Tibial nerve (tissue), 4 donors: ENCODE data around the gene PDGFRA.

Experiments
- EP300 ChIP-seq, 2 donors: sonication (generic); formaldehyde crosslinking; IDR thresholded peaks; one replicate each; pipeline ENCODE4 v1.6.1; 2017; ENCODE audit warnings: antibody characterized with exemption in 2 of 2, mild to moderate bottlenecking in 1 of 2
- TF ChIP-seq, protein P1 (sequence below), 5 experiments: fragments of 200-600 bp in 3 of 5; fragments of 450-650 bp in 2 of 5; sonication (generic) in 3 of 5; IDR thresholded peaks; one replicate each; pipeline ENCODE4 v1.5.1; 2016 to 2019; ENCODE audit warnings: antibody characterized with exemption in 5 of 5, mild to moderate bottlenecking in 3 of 5, moderate library complexity in 2 of 5

GRCh38 chr4:54227256-54228055 is 1.6 kb upstream of the PDGFRA start:
- no peak for TF ChIP-seq EP300 (IDR thresholded peaks at IDR 0.05)
- TF ChIP-seq, protein P1, sequence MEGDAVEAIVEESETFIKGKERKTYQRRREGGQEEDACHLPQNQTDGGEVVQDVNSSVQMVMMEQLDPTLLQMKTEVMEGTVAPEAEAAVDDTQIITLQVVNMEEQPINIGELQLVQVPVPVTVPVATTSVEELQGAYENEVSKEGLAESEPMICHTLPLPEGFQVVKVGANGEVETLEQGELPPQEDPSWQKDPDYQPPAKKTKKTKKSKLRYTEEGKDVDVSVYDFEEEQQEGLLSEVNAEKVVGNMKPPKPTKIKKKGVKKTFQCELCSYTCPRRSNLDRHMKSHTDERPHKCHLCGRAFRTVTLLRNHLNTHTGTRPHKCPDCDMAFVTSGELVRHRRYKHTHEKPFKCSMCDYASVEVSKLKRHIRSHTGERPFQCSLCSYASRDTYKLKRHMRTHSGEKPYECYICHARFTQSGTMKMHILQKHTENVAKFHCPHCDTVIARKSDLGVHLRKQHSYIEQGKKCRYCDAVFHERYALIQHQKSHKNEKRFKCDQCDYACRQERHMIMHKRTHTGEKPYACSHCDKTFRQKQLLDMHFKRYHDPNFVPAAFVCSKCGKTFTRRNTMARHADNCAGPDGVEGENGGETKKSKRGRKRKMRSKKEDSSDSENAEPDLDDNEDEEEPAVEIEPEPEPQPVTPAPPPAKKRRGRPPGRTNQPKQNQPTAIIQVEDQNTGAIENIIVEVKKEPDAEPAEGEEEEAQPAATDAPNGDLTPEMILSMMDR (IDR thresholded peaks at IDR 0.05), result no peak
